ENCODE data around the gene MINK1.
A peak's percentile ranks its signal among the peaks of the same experiment; 100 is the strongest.
"Not testable (repeated sequence)": the region's sequence is repeated elsewhere in the genome, so short reads cannot be mapped to it uniquely, and the experiment has no call there.

Gene MINK1

DNA sequence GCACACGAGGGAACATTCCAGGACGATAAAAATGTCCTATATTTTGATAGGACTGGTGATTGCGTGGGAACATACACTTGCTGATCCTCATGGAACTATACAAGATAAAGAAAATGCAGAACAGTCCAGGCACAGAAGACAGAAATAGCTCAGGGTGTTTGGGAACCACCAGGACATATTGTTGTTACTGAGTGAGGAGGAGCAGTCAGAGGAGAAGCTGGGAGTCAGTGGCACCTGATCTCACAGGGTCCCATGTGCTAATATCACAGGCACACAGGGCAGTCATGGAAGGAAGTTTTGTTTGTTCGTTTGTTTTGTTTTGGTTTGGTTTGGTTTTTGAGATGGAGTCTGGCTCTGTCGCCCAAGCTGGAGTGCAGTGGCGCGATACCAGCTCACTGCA lies 20.4 kb upstream of the MINK1 start:
- no peak for DNase-seq

DNA sequence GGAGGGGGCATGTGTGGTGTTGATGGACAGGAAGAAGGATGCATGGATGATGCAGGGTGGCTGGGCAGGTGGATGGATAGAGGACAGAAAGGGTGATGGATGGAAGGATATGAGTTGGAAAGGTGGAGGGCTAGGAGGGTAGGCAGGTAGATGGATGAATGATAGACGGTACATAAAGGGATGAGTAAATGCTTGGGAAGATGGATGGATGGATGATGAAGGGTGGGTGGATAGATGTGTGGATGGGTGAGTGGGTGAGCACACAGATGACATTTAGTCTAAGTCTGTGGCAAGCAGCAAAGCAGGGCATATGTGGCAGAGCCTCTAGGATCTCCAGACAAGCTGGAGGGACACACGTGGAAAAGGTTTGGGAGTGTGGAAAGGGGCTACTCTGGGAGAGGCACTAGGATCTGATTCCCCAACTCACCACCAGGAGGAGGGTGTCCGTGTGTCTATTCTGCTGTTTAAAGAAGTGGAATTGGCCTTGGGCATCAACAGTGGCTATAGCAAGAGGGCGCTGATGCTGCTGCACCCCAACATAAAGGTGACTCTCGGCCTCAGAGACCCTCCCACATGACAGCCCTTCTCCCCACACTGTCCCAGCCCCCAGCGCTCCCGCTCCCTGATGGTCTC lies 18.0 kb upstream of the MINK1 start:
- no peak for DNase-seq

GRCh38 chr17:4816826-4817225 lies 16.3 kb upstream of the MINK1 start:
- DNase-seq: no peak

- DNase-seq: no peak
These were observed 14.9 kb upstream of the MINK1 start for GRCh38 chr17:4818276-4818675.

- no peak for DNase-seq
These were observed 10.3 kb upstream of the MINK1 start for GRCh38 chr17:4822835-4823234.

- no peak for DNase-seq
These were observed 9.6 kb upstream of the MINK1 start for GRCh38 chr17:4823373-4824089.

GRCh38 chr17:4827399-4827798 lies 5.7 kb upstream of the MINK1 start:
- no peak for DNase-seq

DNA sequence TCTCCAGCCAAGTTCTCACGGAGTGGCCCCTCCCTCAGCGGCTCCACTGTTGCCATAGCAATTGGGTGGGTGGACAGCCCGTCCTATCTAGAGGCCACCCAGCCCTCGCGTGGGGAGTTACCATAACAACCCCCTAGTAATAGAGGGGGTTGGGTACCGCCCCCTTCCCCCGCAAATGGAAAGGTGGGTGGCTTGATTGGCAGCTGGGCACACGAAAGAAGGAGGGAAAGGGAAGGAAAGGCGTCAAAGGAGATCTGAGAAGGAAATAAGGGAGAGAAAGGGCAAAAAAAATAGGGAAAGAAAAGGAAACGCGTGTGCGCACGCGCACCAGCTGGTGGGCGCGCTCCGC lies 337 bp upstream of the MINK1 start:
- DNase-seq: not testable (repeated sequence)

DNA sequence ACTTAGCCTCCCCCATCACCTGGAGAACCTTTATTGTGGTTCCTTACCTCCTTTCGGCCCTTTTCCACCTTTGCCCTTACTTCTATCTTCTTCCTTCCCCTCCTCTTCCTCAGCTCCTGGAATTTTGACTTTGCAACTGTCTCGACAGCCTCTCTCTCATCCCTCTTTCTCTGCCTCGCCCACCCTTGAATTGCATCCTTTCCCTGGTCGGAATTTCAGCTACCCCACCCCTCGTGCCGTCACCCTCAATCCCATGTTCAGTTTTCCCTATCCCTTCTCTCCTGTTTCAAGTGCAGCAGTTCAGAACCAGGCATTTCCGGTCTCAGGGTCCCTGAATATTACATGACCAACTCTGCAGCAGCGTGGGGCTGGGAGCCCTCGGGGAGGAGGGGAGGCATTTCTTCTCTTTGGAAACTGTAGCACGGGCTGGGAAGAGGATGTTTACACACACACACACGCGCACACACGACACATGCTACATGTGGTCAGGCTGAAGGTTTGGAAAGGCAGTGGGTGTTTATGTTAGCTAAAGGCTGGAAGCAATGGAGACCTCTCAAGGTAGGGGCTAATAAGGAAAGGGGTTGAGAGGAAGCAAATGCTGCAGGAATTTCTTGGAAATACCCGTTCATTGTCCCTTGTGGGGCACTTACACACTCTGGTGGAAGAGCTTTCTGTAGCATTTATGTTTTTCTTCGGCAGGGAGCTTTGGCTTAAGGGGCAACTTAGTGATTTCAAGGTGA lies 971 bp downstream of the MINK1 start:
- peak; percentile 22 for DNase-seq

DNA sequence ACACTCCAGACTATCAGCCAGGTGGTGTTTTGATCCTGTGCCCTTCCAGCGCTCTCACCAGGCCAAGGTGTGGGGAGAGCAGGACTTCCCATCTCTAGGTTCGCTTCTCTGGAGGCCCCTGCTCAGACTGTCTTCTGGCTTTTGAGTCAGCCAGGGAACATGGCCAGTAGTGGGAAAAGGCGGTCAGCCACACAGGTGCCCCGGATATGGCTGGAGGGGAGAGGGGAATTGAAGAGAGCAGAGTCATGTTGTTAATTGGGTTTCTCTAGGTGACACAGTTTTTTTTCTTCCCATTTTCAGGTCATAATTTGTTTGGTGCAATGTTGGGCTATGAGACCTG lies 1.5 kb downstream of the MINK1 start:
- no peak for DNase-seq

DNA sequence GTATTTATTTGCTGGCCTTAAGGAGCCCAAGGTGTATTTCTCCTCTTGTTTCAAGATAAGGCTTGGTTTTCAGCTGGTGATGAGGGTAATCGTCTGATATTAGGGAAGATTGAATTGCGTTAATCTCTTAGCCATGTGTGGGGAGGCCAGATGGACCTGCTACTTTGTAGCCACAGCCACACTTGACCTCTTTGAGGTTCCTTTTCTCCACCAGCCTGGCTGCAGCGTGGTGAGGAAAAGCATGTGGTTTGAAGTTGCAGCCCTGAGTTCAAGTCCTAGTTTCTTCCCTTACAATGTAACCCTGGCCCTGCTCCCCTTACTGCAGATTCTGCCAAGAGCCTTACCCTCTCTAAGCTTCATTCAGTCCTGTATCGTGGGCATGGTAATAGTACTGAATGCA lies 3.1 kb downstream of the MINK1 start:
- no peak for DNase-seq

DNA sequence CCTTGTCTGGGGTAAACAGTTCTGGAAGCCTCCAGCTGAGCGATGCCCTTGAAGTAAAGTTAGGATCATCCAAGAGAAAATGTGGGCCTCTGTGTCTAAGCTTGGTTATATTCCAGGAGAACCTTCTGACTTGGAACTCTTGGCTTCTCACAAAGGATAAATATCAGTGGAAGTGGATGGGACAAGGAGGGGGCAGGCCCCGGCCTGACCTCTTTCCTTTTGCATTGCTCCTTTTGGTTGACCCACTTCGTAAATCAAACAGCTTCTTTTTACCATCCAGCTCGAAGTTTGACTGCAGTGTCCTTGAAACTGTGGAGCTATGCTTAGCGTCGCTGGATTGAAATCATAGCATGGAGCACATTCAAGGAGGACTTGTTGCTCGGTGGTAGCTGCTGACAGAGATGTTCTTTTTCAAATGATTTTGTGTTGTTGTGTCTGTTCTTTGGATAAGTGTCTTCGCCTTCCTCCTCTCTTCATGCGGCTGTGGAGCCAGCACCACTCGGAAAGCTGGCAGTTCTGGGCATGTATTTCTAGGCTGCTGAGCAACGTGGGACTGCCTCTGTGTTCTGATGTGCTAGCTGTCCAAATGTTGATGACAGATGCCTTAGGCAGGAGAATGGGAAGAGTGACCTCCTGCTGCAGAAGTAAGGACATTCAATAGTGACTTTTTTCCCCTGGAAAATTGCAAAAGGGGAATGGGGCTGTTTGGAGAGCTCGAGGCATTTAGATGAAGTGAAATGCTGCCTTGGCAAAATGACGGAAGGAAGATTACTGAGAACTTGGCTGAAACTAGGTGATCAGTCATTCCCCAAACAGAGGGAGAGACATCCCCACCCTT lies 4.5 kb downstream of the MINK1 start:
- DNase-seq: no peak

GRCh38 chr17:4838309-4838785 lies 5.2 kb downstream of the MINK1 start:
- DNase-seq: no peak

GRCh38 chr17:4839221-4839620 lies 6.1 kb downstream of the MINK1 start:
- no peak for DNase-seq

- no peak for DNase-seq
These were observed 7.1 kb downstream of the MINK1 start for GRCh38 chr17:4839965-4840892.

DNA sequence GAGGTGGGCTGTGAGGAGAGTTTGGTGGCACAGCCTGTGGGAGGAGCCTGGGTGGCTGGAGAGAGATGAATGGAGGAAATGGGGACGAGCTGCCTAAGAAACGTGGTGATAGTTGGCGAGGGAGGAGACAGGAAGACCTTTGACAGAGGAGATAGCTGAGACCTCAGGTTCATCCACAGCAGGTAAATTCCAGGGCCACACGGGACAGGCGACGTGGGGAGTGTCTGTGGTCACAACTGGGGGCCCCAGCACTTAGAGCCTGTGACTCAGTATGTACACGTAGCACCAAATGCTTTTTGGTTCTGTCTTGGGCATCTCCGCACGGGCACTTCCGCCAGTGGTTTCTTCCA lies 7.7 kb downstream of the MINK1 start:
- no peak for DNase-seq

- no peak for DNase-seq
These were observed 9.2 kb downstream of the MINK1 start for GRCh38 chr17:4842376-4842775.

DNA sequence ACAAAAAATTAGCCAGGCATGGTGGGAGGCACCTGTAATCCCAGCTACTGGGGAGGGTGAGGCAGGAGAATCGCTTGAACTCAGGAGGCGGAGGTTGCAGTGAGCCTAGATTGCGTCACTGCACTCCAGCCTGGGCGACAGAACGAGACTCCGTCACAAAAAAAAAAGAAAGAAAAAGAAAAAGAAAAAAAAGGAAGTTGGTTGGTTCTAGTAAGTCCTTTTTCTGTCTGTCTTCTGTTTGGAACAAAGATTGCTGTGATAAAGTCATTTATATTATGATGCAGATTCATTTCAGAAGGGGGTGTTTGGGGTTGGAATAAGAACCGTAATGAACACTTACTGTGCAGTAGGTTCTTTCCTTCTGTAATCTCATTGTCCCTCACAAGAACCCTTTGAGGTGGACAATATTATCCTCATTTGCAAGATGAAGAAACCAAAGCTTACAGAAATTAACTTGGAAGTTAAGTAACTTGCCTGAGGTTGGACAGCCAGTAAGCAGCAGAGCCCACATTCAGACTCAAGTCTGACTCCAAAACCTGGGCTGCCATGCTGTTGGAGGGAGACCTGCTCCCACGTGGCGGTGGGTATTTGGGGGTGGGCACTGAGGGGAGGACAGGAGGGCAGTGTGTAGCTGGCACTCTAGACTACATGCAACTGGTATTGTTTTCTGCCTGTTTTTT lies 10.3 kb downstream of the MINK1 start:
- no peak for DNase-seq

DNA sequence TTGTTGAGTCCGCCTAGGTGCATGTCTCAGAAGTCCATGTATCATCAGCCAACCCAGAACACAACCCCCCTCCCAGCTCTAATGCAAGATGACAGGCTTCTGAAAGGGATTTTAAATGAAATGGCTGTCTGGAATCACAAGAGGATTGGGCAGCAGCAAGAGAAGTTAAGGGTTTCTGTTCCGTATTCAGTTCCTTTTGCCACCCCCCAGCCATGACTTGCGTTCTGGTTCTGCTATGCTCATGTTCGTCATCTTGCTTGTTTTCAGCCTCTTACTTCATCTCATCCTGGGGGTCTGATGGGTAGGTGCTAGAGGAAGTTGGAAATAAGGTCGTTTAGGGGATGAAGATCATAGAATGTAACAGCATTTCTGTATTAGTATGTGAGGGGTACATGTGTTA lies 12.0 kb downstream of the MINK1 start:
- no peak for DNase-seq

GRCh38 chr17:4846635-4847390 lies 13.7 kb downstream of the MINK1 start:
- no peak for DNase-seq

DNA sequence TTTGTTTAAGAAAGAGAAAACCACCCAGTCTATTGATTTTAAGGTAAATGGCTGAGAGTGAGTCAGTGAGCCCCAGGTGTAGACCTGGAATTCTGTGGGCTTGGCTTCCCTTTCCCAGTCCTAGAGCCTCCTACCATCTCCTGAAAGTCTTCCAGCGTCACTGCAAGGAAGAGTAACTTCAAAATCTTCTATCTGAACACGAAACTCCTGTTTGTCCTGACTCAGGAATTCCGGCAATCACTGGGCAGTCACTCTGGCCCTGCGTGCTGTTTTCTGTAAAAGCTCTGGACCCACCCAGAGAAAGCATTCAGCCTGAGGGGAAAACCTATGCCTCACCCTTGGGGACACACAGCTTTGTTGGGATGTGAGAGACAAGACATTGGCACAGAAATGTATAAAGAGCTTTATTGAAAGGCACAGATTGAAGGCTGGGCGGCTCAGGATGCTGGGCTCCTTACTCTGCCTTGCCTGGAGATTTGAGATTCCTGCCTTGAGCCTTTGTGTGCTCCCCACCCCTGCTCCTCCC lies 15.9 kb downstream of the MINK1 start:
- no peak for DNase-seq

All from RPMI8226 (cell line).